Hepatocyte (in vitro differentiated cells): ENCODE measurements around the gene STAT5A. TPM values are rescaled to one million over a fixed set of nuclear protein-coding genes. Genes with fewer than 3 reads are reported as not detected.

Experiments
- DNase-seq: peaks from one replicate; pipeline ENCODE4 v3.0.0-alpha.2; 2016; ENCODE audit warnings: low spot score
- H2AFZ ChIP-seq: fragments of 200-600 bp; sonication (generic); 2 replicates; pipeline ENCODE4 v1.6.0; 2016; ENCODE audit warnings: antibody characterized with exemption, mild to moderate bottlenecking
- H3K27ac ChIP-seq: fragments of 200-600 bp; sonication (generic); 2 replicates; pipeline ENCODE4 v1.5.1; 2016; ENCODE audit warnings: mild to moderate bottlenecking
- H3K27me3 ChIP-seq: fragments of 200-600 bp; sonication (generic); 2 replicates; pipeline ENCODE4 v1.6.1; 2016
- H3K36me3 ChIP-seq: fragments of 200-600 bp; sonication (generic); replicated peaks from 2 replicates; pipeline ENCODE4 v1.5.1; 2016; ENCODE audit warnings: low read depth; ENCODE audit not compliant: insufficient read depth
- H3K4me1 ChIP-seq: fragments of 200-600 bp; sonication (generic); 2 replicates; pipeline ENCODE4 v1.5.1; 2016; ENCODE audit warnings: mild to moderate bottlenecking, moderate library complexity; ENCODE audit not compliant: insufficient read depth
- H3K4me2 ChIP-seq: fragments of 200-600 bp; sonication (generic); 2 replicates; pipeline ENCODE4 v1.6.0; 2016
- H3K4me3 ChIP-seq: fragments of 200-600 bp; sonication (generic); 2 replicates; pipeline ENCODE4 v1.5.1; 2016; ENCODE audit warnings: mild to moderate bottlenecking
- H3K79me2 ChIP-seq: fragments of 200-600 bp; sonication (generic); 2 replicates; pipeline ENCODE4 v1.6.0; 2017; ENCODE audit warnings: mild to moderate bottlenecking
- H3K9me2 ChIP-seq: fragments of 200-600 bp; sonication (generic); replicated peaks from 2 replicates; pipeline ENCODE4 v1.6.0; 2017; ENCODE audit warnings: mild to moderate bottlenecking; ENCODE audit not compliant: insufficient read depth
- H3K9me3 ChIP-seq: fragments of 200-600 bp; sonication (generic); 2 replicates; pipeline ENCODE4 v1.5.1; 2016; ENCODE audit warnings: low read depth, mild to moderate bottlenecking
- H4K20me1 ChIP-seq: fragments of 200-600 bp; sonication (generic); 2 replicates; pipeline ENCODE4 v1.6.0; 2016; ENCODE audit warnings: mild to moderate bottlenecking; ENCODE audit not compliant: insufficient read depth, poor library complexity, severe bottlenecking
- EZH2 ChIP-seq: fragments of 200-600 bp; sonication (generic); IDR thresholded peaks from 2 replicates; pipeline ENCODE4 v1.6.1; 2016; ENCODE audit warnings: antibody characterized with exemption, mild to moderate bottlenecking, borderline replicate concordance
- EZH2phosphoT487 ChIP-seq: fragments of 200-600 bp; sonication (generic); IDR thresholded peaks from one replicate; pipeline ENCODE4 v1.6.1; 2018; ENCODE audit warnings: antibody characterized with exemption, mild to moderate bottlenecking, low read depth, moderate library complexity; ENCODE audit not compliant: unreplicated experiment, severe bottlenecking
- WGBS: methylation state at CpG from one replicate; pipeline ENCODE4 v1.1.6; 2016; ENCODE audit warnings: low lambda C conversion rate; ENCODE audit errors: missing lambda C conversion rate; 5-methylcytosine and 5-hydroxymethylcytosine counted together
- polyA plus RNA-seq: library from polyadenylated mRNA; unstranded; fragments of >200 nt; fragmentation: Nextera tagmentation; extraction: Ambion mirVana; gene quantifications from 2 replicates; pipeline ENCODE4 v1.2.1, GENCODE V29; 2016
- total RNA-seq: library from RNA; depleted of rRNA; stranded (reverse); fragments of >200 nt; gene quantifications from 2 replicates; pipeline ENCODE4 v1.2.3, GENCODE V29; 2014
- TF ChIP-seq, protein P1 (sequence below): fragments of 200-600 bp; sonication (generic); IDR thresholded peaks from 2 replicates; pipeline ENCODE4 v1.5.1; 2016; ENCODE audit warnings: antibody characterized with exemption, mild to moderate bottlenecking; ENCODE audit not compliant: poor library complexity

STAT5A gene
- total and polyA plus RNA-seq, 2 experiments from 2014 or later, result 5.5 to 6.1 TPM

DNA sequence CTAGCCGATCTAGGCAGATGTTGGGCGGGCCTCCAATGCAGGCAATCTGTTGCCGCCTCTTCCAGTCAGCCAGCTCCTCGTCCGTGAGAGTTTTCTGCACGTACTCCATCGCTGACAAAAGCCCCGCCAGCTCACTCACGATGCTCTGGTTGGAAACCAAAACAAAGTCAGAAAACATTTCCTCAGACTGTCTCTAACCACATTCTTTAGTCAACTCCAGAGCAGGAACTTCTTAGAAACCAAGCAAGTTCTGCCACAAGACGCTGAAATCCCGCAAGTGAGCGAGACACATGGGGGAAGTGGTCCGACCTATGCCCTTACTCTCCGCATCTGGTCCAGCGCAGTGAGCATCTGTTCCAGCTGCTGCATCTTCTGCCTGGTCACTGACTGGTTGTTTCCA is 49.1 kb downstream of the STAT5A start:
- no peaks in the 10 kb centered on the region for H3K9me3 ChIP-seq
- WGBS, result 92% methylated on average over 15 of the region's 15 CpGs
- no peaks in the 10 kb centered on the region for H3K9me2 ChIP-seq
- peaks cover 7% of the 10 kb centered on the region for H3K36me3 ChIP-seq
- no peak overlapping the region for H3K4me3 ChIP-seq
- H3K27ac ChIP-seq, result no peak overlapping the region
- no peak for DNase-seq
- H2AFZ ChIP-seq, result no peak overlapping the region
- H3K79me2 ChIP-seq, result peaks cover 14% of the 10 kb centered on the region
- no peaks in the 10 kb centered on the region for H4K20me1 ChIP-seq
- no peak overlapping the region for H3K4me2 ChIP-seq
- H3K27me3 ChIP-seq, result no peaks in the 10 kb centered on the region
- TF ChIP-seq, protein P1, sequence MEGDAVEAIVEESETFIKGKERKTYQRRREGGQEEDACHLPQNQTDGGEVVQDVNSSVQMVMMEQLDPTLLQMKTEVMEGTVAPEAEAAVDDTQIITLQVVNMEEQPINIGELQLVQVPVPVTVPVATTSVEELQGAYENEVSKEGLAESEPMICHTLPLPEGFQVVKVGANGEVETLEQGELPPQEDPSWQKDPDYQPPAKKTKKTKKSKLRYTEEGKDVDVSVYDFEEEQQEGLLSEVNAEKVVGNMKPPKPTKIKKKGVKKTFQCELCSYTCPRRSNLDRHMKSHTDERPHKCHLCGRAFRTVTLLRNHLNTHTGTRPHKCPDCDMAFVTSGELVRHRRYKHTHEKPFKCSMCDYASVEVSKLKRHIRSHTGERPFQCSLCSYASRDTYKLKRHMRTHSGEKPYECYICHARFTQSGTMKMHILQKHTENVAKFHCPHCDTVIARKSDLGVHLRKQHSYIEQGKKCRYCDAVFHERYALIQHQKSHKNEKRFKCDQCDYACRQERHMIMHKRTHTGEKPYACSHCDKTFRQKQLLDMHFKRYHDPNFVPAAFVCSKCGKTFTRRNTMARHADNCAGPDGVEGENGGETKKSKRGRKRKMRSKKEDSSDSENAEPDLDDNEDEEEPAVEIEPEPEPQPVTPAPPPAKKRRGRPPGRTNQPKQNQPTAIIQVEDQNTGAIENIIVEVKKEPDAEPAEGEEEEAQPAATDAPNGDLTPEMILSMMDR, result no peak
- no peak for TF ChIP-seq EZH2phosphoT487
- no peaks in the 10 kb centered on the region for H3K4me1 ChIP-seq

DNA sequence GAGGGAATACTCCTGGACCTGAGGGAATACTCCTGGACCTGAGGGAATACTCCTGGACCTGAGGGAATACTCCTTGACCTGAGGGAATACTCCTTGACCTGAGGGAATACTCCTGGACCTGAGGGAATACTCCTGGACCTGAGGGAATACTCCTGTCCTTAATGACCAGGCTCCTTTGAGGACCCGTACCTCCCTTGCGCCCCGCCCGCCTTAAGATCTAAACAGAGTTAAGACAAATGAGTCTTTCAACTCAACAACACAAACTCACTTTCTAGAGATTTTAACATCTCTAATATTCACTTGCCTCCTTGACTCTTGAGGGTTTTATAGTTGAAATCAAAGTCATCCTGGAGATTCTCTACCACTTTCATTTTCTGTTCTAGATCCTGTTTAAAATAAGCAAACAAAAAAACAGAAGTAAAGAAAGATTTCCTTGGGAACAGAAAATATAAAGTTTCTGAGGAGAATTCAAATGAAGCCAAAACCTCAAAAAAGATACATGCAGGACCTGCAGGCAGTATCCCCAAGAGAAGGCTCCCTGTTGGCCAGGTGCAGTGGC is 50.2 kb downstream of the STAT5A start:
- no peak overlapping the region for H3K27ac ChIP-seq
- no peak overlapping the region for H2AFZ ChIP-seq
- H3K79me2 ChIP-seq, result peaks cover 14% of the 10 kb centered on the region
- no peak for DNase-seq
- no peaks in the 10 kb centered on the region for H3K9me3 ChIP-seq
- no peaks in the 10 kb centered on the region for H3K27me3 ChIP-seq
- no peak overlapping the region for H3K4me3 ChIP-seq
- no peak overlapping the region for H3K4me2 ChIP-seq
- H4K20me1 ChIP-seq, result no peaks in the 10 kb centered on the region
- WGBS, result 95% methylated on average over 4 of the region's 4 CpGs
- no peaks in the 10 kb centered on the region for H3K9me2 ChIP-seq
- TF ChIP-seq, protein P1, result no peak
- TF ChIP-seq EZH2phosphoT487, result no peak
- no peak for TF ChIP-seq EZH2
- H3K4me1 ChIP-seq, result no peaks in the 10 kb centered on the region
- peaks cover 7% of the 10 kb centered on the region for H3K36me3 ChIP-seq

DNA sequence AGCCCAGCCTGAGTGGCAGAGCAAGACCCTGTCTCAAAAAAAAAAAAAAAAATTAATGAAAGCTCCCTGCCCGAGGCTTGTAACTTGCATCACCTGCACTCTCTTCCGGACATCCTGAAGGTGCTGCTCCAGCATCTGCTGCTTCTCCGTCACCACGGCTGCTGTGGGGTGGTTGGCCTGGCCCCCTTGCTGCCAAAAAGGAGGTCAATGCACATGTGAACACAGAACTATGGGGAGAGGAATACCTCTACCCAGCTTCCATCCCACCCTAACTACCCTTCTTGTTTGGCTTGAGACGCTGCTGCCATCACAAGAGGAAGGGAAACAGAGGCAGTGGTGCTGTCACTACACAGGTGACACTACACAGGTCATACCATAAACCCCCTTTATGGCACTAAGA is 50.9 kb downstream of the STAT5A start:
- H3K4me3 ChIP-seq, result no peak overlapping the region
- H3K9me3 ChIP-seq, result no peaks in the 10 kb centered on the region
- H4K20me1 ChIP-seq, result no peaks in the 10 kb centered on the region
- no peak overlapping the region for H2AFZ ChIP-seq
- H3K27ac ChIP-seq, result no peak overlapping the region
- H3K27me3 ChIP-seq, result no peaks in the 10 kb centered on the region
- no peak for TF ChIP-seq EZH2
- TF ChIP-seq, protein P1, result no peak
- no peak for TF ChIP-seq EZH2phosphoT487
- 96% methylated on average over 5 of the region's 5 CpGs for WGBS
- H3K9me2 ChIP-seq, result no peaks in the 10 kb centered on the region
- peaks cover 7% of the 10 kb centered on the region for H3K36me3 ChIP-seq
- H3K4me1 ChIP-seq, result no peaks in the 10 kb centered on the region
- no peak overlapping the region for H3K4me2 ChIP-seq
- peaks cover 14% of the 10 kb centered on the region for H3K79me2 ChIP-seq
- no peak for DNase-seq

GRCh38 chr17:42340691-42341127 is 52.4 kb downstream of the STAT5A start:
- H3K27me3 ChIP-seq, result no peaks in the 10 kb centered on the region
- no peaks in the 10 kb centered on the region for H3K9me3 ChIP-seq
- DNase-seq, result no peak
- no peaks in the 10 kb centered on the region for H3K36me3 ChIP-seq
- no peak overlapping the region for H3K4me2 ChIP-seq
- H3K9me2 ChIP-seq, result no peaks in the 10 kb centered on the region
- H3K79me2 ChIP-seq, result peaks cover 15% of the 10 kb centered on the region
- TF ChIP-seq EZH2 (no peak), EZH2phosphoT487 (no peak)
- TF ChIP-seq, protein P1, result no peak
- no peaks in the 10 kb centered on the region for H4K20me1 ChIP-seq
- no peak overlapping the region for H3K27ac ChIP-seq
- no peak overlapping the region for H2AFZ ChIP-seq
- H3K4me1 ChIP-seq, result no peaks in the 10 kb centered on the region
- no peak overlapping the region for H3K4me3 ChIP-seq
